ENCODE results near the gene SYK. TPM values are rescaled to one million over a fixed set of nuclear protein-coding genes. Genes with fewer than 3 reads are reported as not detected.

The SYK gene
- total RNA-seq, 2 donors from 2014 or later: 4.5 to 43.6 TPM

DNA sequence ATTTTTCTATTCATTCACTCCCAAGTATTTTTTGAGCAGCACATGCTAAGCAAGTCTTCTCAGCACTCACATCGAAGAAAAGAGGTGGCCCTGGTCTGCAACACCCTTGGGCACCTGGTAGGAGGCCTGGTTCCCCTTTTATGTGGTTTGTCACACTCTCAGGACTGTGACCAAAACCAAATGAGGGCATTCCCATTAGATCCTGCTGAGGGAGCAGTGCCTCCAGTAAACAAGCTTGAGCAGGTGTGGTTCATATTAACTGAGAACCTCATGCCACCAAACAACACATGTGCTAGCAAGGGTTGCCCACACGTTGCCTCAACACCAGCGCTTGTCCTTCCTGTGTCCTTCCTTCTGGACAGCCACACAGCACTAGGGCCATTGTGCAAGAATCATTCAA is 26.9 kb upstream of the SYK start:
- intact Hi-C loops (cut with DNase I): no loop called here
- TF ChIP-seq, protein P1, sequence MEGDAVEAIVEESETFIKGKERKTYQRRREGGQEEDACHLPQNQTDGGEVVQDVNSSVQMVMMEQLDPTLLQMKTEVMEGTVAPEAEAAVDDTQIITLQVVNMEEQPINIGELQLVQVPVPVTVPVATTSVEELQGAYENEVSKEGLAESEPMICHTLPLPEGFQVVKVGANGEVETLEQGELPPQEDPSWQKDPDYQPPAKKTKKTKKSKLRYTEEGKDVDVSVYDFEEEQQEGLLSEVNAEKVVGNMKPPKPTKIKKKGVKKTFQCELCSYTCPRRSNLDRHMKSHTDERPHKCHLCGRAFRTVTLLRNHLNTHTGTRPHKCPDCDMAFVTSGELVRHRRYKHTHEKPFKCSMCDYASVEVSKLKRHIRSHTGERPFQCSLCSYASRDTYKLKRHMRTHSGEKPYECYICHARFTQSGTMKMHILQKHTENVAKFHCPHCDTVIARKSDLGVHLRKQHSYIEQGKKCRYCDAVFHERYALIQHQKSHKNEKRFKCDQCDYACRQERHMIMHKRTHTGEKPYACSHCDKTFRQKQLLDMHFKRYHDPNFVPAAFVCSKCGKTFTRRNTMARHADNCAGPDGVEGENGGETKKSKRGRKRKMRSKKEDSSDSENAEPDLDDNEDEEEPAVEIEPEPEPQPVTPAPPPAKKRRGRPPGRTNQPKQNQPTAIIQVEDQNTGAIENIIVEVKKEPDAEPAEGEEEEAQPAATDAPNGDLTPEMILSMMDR (IDR thresholded peaks at IDR 0.05): no peak
- no peak for TF ChIP-seq POLR2A (IDR thresholded peaks at IDR 0.05)
- no peak for TF ChIP-seq POLR2AphosphoS5 (IDR thresholded peaks at IDR 0.05)
- Histone ChIP-seq H3K27ac (no peak overlapping the region), H3K36me3 (no peaks in the 10 kb centered on the region), H3K4me1 (replicated peaks) (no peaks in the 10 kb centered on the region), H3K27me3 (replicated peaks; ENCODE audit: insufficient read depth) (no peaks in the 10 kb centered on the region), H3K4me3 (no peak overlapping the region), H3K9me3 (no peaks in the 10 kb centered on the region)
- 69% methylated on average over 3 of the region's 3 CpGs for WGBS
- no peak for DNase-seq (ENCODE audit: low spot score)

DNA sequence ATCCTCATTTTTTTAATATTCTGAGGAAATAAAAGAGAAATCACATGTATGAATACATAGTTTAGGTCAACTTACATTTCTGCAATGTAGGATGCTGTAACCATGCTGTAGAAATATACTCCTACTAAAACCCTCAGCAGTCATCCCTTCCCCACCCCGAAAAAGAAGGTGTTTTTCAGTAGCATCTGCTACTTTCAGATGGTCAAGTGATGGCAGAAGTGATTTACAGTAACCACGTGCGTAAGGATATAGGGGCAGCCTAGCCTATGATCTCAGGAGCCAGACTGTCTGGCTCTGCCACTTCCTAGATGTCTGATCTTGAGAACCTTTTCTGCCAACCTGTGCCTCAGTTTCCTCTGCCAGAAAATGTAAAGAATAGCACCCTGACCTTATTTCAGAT is 26.0 kb upstream of the SYK start:
- Histone ChIP-seq H3K9me3 (no peaks in the 10 kb centered on the region), H3K4me1 (replicated peaks) (no peaks in the 10 kb centered on the region), H3K27me3 (replicated peaks; ENCODE audit: insufficient read depth) (no peaks in the 10 kb centered on the region), H3K4me3 (no peak overlapping the region), H3K27ac (no peak overlapping the region), H3K36me3 (no peaks in the 10 kb centered on the region)
- intact Hi-C loops (cut with DNase I): no loop called here
- TF ChIP-seq POLR2AphosphoS5 (IDR thresholded peaks at IDR 0.05) (no peak), POLR2A (IDR thresholded peaks at IDR 0.05) (no peak)
- TF ChIP-seq, protein P1 (IDR thresholded peaks at IDR 0.05): no peak
- DNase-seq (ENCODE audit: low spot score): no peak
- 52% methylated on average over 3 of the region's 3 CpGs for whole genome bisulfite sequencing

DNA sequence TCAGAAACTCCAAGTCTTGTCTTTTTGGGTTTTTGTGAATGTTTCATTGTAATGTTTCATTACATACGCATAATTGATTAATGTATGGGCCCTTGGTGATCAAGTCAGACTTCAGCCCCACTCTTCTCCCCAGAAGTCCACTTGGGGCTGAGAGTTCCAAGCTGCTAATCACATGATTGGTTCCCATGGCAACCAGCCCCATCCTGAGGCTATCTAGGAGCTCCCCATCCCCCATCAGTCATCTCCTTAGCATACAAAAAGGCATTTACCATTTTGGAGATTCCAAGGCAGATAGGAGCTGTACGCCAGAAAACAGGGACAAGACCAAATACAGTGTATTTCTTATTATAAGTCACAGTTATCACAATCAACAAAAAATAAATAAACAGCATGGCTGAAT is 22.9 kb upstream of the SYK start:
- no peaks in the 10 kb centered on the region for H3K4me1 ChIP-seq (replicated peaks)
- WGBS: 94% methylated on average over 2 of the region's 2 CpGs
- no peaks in the 10 kb centered on the region for H3K9me3 ChIP-seq
- H3K27ac ChIP-seq: no peak overlapping the region
- no peak overlapping the region for H3K4me3 ChIP-seq
- H3K36me3 ChIP-seq: no peaks in the 10 kb centered on the region
- intact Hi-C loops (cut with DNase I): no loop called here
- TF ChIP-seq POLR2AphosphoS5 (IDR thresholded peaks at IDR 0.05): no peak
- no peak for TF ChIP-seq POLR2A (IDR thresholded peaks at IDR 0.05)
- TF ChIP-seq, protein P1 (IDR thresholded peaks at IDR 0.05): no peak
- no peaks in the 10 kb centered on the region for H3K27me3 ChIP-seq (replicated peaks; ENCODE audit: insufficient read depth)
- DNase-seq (ENCODE audit: low spot score): no peak

DNA sequence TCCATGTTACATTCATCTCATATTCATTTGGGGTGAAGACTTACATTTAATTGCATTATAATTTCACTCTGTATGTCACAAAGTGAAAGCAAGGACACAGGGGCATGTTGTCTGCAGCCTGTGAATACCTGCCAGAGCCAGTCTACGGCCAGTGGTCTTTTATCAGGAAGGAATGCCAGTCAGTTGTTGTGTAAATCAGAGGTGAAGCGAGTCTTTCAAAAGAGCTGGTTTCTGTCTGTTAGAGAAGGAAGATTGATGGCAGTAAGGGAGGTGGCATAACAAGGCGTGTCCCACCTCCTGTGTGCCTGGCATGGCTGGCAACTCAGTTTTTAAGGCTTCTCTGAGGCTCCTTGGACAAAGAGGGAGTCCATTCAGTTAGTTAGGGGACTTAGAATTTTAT is 18.1 kb upstream of the SYK start:
- WGBS: 60% methylated on average over 3 of the region's 3 CpGs
- H3K36me3 ChIP-seq: no peaks in the 10 kb centered on the region
- no peaks in the 10 kb centered on the region for H3K27me3 ChIP-seq (replicated peaks; ENCODE audit: insufficient read depth)
- TF ChIP-seq, protein P1 (IDR thresholded peaks at IDR 0.05): no peak
- no peak for TF ChIP-seq POLR2A (IDR thresholded peaks at IDR 0.05)
- TF ChIP-seq POLR2AphosphoS5 (IDR thresholded peaks at IDR 0.05): no peak
- H3K4me1 ChIP-seq (replicated peaks): no peaks in the 10 kb centered on the region
- intact Hi-C loops (cut with DNase I): no loop called here
- no peak overlapping the region for H3K4me3 ChIP-seq
- no peak for DNase-seq (ENCODE audit: low spot score)
- no peak overlapping the region for H3K27ac ChIP-seq
- no peaks in the 10 kb centered on the region for H3K9me3 ChIP-seq

DNA sequence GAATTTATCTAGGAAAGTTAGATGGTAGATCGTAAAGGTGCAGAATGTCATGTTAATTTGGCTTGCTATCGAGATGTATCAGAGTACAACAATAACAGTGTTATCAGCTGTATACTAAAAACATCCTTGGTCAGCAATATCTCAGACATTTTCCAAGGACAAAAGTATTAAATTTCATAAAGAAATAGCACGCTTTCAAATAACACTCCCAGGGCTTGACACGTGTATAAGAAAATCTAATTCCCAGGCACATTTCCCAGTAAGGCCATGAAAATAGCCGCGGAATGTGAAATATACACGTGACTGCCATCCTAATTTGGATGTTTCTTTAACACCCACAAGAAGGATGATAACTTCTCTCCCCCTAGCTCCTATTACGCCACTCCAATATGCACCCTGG is 17.7 kb upstream of the SYK start:
- Histone ChIP-seq H3K27ac (no peak overlapping the region), H3K36me3 (no peaks in the 10 kb centered on the region), H3K9me3 (no peaks in the 10 kb centered on the region), H3K27me3 (replicated peaks; ENCODE audit: insufficient read depth) (no peaks in the 10 kb centered on the region), H3K4me3 (no peak overlapping the region), H3K4me1 (replicated peaks) (no peaks in the 10 kb centered on the region)
- WGBS: 44% methylated on average over 8 of the region's 8 CpGs
- DNase-seq (ENCODE audit: low spot score): no peak
- intact Hi-C loops (cut with DNase I): no loop called here
- TF ChIP-seq POLR2AphosphoS5 (IDR thresholded peaks at IDR 0.05): no peak
- TF ChIP-seq POLR2A (IDR thresholded peaks at IDR 0.05): no peak
- TF ChIP-seq, protein P1 (IDR thresholded peaks at IDR 0.05): no peak
